22Rv1 (cell line): ENCODE data around the gene TMEM200A.

Source experiments
- CTCF ChIP-seq: fragments of 450-650 bp; IDR thresholded peaks from 2 replicates; pipeline ENCODE4 v1.5.1; 2017; ENCODE audit warnings: mild to moderate bottlenecking
- ZFX ChIP-seq: fragments of 450-650 bp; IDR thresholded peaks from 2 replicates; pipeline ENCODE4 v1.6.1; 2017; ENCODE audit warnings: antibody characterized with exemption, borderline replicate concordance

GRCh38 chr6:130395164-130395563 lies 29.3 kb downstream of the TMEM200A start:
- TF ChIP-seq CTCF (no peak), ZFX (no peak)
